GM21825 (cell line): ENCODE data around the gene NPAP1.
"Not testable (repeated sequence)": the region's sequence is repeated elsewhere in the genome, so short reads cannot be mapped to it uniquely, and the experiment has no call there.

Experiments
- ATAC-seq: cut with Tn5 transposase; IDR thresholded peaks from one replicate; pipeline ENCODE4 v1.9.1; 2021; ENCODE audit warnings: mild to moderate bottlenecking, moderate library complexity; ENCODE audit not compliant: unreplicated experiment

NPAP1 gene, protein sequence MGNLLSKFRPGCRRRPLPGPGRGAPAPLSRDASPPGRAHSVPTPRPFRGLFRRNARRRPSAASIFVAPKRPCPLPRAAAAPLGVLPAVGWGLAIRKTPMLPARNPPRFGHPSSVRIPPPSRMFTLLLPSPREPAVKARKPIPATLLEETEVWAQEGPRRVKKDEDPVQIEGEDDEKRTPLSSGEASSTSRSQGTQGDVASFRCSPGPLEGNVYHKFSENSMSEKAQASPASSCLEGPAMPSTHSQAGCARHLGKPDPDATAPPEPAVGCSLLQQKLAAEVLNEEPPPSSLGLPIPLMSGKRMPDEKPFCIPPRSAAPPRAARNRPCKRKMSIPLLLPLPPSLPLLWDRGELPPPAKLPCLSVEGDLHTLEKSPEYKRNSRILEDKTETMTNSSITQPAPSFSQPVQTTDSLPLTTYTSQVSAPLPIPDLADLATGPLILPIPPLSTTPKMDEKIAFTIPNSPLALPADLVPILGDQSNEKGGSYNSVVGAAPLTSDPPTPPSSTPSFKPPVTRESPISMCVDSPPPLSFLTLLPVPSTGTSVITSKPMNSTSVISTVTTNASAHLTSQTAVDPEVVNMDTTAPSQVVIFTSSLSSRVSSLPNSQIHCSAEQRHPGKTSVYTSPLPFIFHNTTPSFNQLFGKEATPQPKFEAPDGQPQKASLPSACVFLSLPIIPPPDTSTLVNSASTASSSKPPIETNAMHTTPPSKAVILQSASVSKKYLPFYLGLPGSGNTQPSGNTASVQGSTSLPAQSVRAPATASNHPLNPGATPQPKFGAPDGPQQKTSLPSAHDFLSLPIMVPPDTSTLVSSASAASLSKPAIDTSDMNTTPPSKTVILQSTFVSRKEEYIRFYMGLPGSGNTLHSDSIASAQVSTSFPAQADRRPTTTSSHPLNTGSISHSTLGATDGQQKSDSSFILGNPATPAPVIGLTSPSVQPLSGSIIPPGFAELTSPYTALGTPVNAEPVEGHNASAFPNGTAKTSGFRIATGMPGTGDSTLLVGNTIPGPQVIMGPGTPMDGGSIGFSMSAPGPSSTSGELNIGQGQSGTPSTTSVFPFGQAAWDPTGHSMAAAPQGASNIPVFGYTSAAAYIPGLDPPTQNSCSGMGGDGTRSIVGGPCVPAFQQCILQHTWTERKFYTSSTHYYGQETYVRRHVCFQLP

DNA sequence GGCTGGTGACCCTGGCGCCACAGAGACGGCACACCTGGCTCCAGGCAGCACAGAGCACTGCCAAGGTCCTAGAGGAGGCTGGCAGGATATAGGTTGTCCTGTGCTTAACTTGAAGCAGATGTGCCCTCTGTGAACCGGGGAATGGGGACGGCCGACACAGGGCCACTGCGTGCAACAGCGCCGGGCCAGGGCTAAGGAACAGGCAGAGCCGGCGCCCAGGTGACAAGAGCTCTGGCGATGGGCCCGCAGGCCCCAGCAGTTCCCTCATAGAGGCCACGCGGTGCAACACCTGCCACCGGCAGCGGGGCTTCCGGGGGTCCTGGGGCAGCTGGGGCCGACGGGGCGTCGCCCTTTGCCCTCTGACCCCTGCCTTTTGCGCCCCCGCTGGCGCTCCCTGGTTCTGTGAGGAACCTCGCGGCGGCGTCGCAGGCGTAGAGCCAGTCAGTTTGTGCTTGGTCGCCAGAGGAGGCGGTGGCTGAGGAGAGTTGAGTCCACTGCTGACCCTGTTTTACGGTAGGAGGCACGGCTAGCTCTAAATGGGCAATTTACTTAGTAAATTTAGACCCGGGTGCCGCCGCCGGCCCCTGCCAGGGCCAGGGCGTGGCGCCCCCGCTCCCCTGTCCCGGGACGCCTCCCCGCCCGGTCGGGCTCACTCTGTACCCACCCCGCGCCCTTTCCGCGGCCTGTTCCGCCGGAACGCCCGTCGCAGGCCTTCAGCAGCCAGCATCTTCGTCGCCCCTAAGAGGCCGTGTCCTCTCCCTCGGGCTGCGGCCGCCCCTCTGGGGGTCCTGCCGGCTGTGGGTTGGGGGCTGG, at the start of gene NPAP1:
TSS of gene NPAP1 (plus strand) at position 444 of the 813 bp plus-strand sequence. CDS start at position 537, 93 bp downstream.
- no peak for ATAC-seq

DNA sequence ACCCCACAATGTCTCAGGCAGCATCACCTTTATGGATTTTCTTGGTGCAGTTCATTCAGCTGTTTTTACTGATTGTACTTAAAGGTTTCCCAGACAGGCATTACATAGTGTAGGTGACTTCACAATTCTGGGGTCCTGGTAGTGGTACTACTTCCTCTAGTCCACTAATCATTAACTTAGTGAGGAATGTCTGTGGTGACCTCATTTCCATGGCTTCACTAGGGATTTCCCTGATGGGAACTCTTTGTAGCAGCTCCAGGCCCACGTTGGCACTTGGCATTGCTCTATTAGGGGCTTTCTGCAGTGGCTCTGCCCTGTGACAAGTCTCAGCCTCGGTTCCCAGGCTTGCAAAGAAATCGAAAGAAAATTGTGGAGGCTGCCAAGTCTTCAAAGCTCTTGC, 48.1 kb upstream of the NPAP1 start:
- no peak for ATAC-seq

DNA sequence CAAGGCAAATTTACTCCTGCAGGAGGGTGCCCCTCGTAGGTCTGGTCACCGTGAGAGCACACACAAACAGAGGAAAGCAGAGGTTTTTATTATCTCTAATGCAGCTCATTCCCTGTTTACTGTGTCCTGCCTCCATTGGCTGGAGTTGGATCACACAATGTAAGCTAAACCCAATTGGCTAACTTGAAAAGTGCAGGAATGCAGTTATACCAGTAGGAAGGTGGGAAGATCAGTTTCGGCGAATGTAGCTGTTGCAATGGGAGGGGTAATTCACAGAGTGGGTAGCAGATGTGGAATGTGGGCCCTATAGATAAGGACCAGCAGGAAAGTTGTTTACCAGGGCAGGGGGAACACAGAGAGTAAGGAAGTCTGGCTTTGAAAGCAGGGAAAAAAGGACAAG, 42.5 kb upstream of the NPAP1 start:
- ATAC-seq, result no peak

GRCh38 chr15:24639412-24639811, 36.2 kb upstream of the NPAP1 start:
- not testable (repeated sequence) for ATAC-seq

DNA sequence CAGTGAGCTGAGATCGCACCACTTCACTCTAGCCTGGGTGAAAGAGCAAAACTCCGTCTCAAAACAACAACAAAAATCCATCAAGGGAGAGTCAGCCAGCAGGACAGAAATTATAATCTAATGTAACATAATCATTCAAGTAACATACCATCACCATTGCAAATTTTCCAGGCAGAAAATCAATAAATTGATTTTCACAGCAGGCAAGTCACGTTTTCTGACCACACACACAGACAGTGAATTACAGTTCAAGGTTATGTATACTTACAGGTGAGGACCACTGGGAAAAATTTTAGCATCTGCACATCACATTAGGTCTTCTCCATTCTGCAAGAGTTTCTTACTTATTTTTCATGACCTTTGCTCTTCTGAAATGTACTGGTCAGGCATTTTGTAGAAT, 29.9 kb upstream of the NPAP1 start:
- no peak for ATAC-seq

DNA sequence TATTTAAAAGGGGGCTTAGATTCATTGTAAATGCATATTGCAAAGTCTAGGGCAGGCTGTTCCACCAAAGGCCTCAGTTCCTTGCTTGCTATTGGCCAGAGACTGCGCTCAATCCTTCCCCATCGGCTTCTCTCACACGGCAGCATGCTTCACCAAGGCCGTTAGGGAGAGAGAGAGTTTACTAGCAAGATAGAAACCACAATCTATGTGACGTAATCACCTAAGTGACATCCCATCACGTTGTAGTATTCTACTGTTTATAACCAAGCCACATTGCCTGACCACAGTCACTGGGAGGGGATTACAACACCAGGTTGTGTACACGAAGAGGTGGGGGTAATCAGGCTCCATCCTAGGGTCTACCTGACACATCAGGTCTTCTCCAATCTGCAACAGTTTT, 16.0 kb upstream of the NPAP1 start:
- ATAC-seq, result no peak

DNA sequence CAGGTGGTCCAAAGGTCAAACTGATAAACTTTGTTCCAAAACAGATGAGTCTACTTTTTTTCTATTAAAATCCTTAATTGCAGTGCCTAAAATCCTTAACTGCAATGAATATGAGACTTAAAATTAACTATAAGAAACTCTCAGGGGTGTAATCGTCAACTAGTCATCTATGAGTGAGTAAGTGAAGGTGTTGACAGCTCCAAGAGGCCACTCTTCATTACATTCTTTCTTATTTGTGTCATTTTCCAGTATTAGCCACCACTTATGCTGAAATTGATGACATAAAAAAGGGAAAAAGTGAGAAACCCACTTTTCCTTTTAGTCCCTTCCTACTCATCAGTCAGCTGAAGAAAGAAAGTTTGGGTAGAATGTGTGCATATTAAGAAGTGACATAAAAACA, 12.6 kb upstream of the NPAP1 start:
- ATAC-seq, result no peak

DNA sequence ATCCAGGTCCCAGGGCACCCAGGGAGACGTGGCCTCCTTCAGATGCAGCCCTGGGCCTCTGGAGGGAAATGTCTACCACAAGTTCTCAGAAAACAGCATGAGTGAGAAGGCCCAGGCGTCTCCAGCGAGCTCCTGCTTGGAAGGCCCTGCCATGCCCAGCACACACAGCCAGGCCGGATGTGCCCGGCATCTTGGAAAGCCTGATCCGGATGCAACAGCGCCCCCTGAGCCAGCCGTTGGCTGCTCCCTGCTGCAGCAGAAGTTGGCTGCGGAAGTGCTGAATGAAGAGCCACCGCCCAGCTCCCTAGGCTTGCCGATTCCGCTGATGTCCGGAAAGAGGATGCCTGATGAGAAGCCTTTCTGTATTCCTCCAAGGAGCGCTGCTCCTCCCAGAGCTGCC, 856 bp downstream of the NPAP1 start:
- no peak for ATAC-seq

- ATAC-seq, result no peak
Measured at GRCh38 chr15:24678485-24678884, 2.9 kb downstream of the NPAP1 start.

DNA sequence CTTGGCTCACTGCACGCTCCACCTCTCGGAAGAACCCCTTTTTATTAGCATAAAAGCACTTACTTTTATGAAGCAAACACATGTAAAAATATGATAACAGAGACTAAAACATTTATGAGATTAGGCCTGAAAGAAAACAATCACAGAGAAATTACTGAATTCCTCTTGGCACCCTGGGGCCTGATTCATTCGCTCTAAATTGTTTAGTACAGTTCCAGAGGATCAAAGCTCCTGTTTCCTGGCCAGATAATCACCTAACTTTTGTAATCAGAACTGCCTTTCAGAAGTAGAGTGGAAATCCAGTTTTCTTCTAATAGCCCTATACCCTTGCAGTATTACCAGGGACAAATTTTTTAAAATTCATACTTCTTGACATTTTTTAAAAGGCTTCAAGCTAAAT, 6.4 kb downstream of the NPAP1 start:
- no peak for ATAC-seq

GRCh38 chr15:24682905-24683304, 7.3 kb downstream of the NPAP1 start:
- ATAC-seq, result not testable (repeated sequence)

GRCh38 chr15:24683736-24684135, 8.2 kb downstream of the NPAP1 start:
- no peak for ATAC-seq

DNA sequence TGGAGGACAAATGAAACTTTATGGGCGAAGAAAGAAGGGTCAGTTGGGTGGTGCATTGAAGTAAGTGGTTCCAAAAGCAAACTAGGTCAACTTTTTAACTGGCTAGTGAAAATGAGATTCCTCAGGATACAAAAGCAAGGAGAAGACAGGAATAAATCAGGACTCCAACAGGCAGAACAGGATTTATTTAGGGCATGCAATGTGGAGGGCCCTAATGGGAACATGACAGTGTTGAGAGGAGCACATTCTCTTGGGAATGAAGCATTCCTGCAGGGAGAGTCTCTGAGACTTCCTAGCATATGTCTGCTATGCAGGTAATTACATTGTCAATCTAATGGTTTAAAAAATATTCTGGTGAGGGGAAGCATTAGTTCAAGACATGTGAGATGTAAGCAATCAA, 8.7 kb downstream of the NPAP1 start:
- no peak for ATAC-seq

GRCh38 chr15:24696201-24696600, 20.6 kb downstream of the NPAP1 start:
- ATAC-seq, result no peak

- no peak for ATAC-seq
Measured at GRCh38 chr15:24696842-24697241, 21.3 kb downstream of the NPAP1 start.

GRCh38 chr15:24718289-24719082, 42.9 kb downstream of the NPAP1 start:
- no peak for ATAC-seq

- ATAC-seq, result no peak
Measured at GRCh38 chr15:24729760-24730159, 54.2 kb downstream of the NPAP1 start.
